GM12878 (cell line): Measurements from ENCODE around the gene KMT2B. TPM values are rescaled to one million over a fixed set of nuclear protein-coding genes. Genes with fewer than 3 reads are reported as not detected.

ENCODE experiments used
- ATAC-seq: fragments of 200-7000 bp; cut with Tn5 transposase; 3 replicates; pipeline ENCODE4 v1.9.1; 2020; ENCODE audit warnings: mild to moderate bottlenecking, moderate library complexity
- BruUV-seq: library from RNA; stranded (reverse); fragments of 400-500 nt; replicated peaks from 2 replicates; lab custom pipeline; 2021; lab: Mats Ljungman, UMichigan
- CTCF ChIA-PET: fragments of 300-600 bp; sonication (Branson Sonifier 250); formaldehyde crosslinking; extraction: SDS; loops from one replicate; lab custom pipeline; 2021; ENCODE audit warnings: inconsistent platforms; lab: Yijun Ruan, JAX
- POLR2A ChIA-PET: fragments of 350-600 bp; formaldehyde crosslinking; extraction: SDS; loops from one replicate; lab custom pipeline; 2021; ENCODE audit warnings: inconsistent platforms; lab: Charles Lee
- RAD21 ChIA-PET: fragments of 300-600 bp; sonication (Branson Sonifier 250); formaldehyde crosslinking; loops from one replicate; lab custom pipeline; 2023; ENCODE audit warnings: antibody characterized with exemption; ENCODE audit not compliant: unreplicated experiment; lab: Charles Lee
- SMC1A ChIA-PET: fragments of 300-600 bp; sonication (Branson Sonifier 250); formaldehyde crosslinking; loops from one replicate; lab custom pipeline; 2023; ENCODE audit not compliant: unreplicated experiment, uncharacterized antibody; lab: Charles Lee
- DNase-seq: peaks from one replicate; pipeline ENCODE4 v3.0.0-alpha.2; 2011; ENCODE audit warnings: low read depth, low spot score
- FAIRE-seq: peaks from 3 replicates; lab custom pipeline; 2011; peaks lifted over from hg19 to GRCh38; lab: Jason Lieb, UNC
- H2AFZ ChIP-seq: 2 replicates; pipeline ENCODE4 v1.6.0; 2011; ENCODE audit warnings: low read depth, low read length, control low read depth; ENCODE audit not compliant: control insufficient read depth
- H3K27ac ChIP-seq: 2 replicates; pipeline ENCODE4 v1.5.1; 2011; ENCODE audit warnings: control low read depth; ENCODE audit not compliant: control insufficient read depth, insufficient read depth
- H3K27me3 ChIP-seq, 2 experiments: replicated peaks in 1 of 2; 2 replicates each; pipeline versions ENCODE4 v1.6.0 to v1.6.1; 2011; ENCODE audit warnings: low read length in 1 of 2; ENCODE audit not compliant: control insufficient read depth in 2 of 2, insufficient read depth in 2 of 2
- H3K36me3 ChIP-seq, 2 experiments: 2 replicates each; pipeline ENCODE4 v1.5.1; 2011; ENCODE audit warnings: low read length in 1 of 2; ENCODE audit not compliant: control insufficient read depth in 2 of 2, insufficient read depth in 2 of 2
- H3K4me1 ChIP-seq: 2 replicates; pipeline ENCODE4 v1.6.1; 2011; ENCODE audit warnings: mild to moderate bottlenecking, low read length, moderate library complexity, mixed read lengths; ENCODE audit not compliant: control insufficient read depth, insufficient read depth
- H3K4me2 ChIP-seq: 2 replicates; pipeline ENCODE4 v1.6.0; 2011; ENCODE audit warnings: control low read depth; ENCODE audit not compliant: control insufficient read depth, insufficient read depth
- H3K4me3 ChIP-seq: fragments of 200-600 bp; sonication (generic); 2 replicates; pipeline ENCODE4 v1.5.1; 2016
- H3K79me2 ChIP-seq: 2 replicates; pipeline ENCODE4 v1.6.0; 2011; ENCODE audit warnings: low read length; ENCODE audit not compliant: control insufficient read depth, insufficient read depth
- H3K9ac ChIP-seq: 2 replicates; pipeline ENCODE4 v1.8.0; 2011; ENCODE audit warnings: low read length, control low read depth, mixed read lengths; ENCODE audit not compliant: control insufficient read depth, insufficient read depth
- H3K9me3 ChIP-seq: replicated peaks from 3 replicates; pipeline ENCODE4 v1.5.1; 2011; ENCODE audit warnings: mild to moderate bottlenecking, low read length; ENCODE audit not compliant: control insufficient read depth, insufficient read depth
- H4K20me1 ChIP-seq: 2 replicates; pipeline ENCODE4 v1.6.0; 2011; ENCODE audit not compliant: control insufficient read depth, insufficient read depth
- ATF7 ChIP-seq: fragments of 450-650 bp; IDR thresholded peaks from 2 replicates; pipeline ENCODE4 v1.6.1; 2016; ENCODE audit warnings: low read depth, mild to moderate bottlenecking
- CBX5 ChIP-seq: sonication (generic); IDR thresholded peaks from 2 replicates; pipeline ENCODE4 v1.6.1; 2016; ENCODE audit warnings: low read depth, moderate library complexity, mild to moderate bottlenecking, inconsistent platforms
- CHD2 ChIP-seq: IDR thresholded peaks from 2 replicates; pipeline ENCODE4 v1.6.1; 2011; ENCODE audit warnings: low read depth, low read length, improper control_type of control experiment, borderline replicate concordance
- LARP7 ChIP-seq: fragments of 450-650 bp; IDR thresholded peaks from 2 replicates; pipeline ENCODE4 v1.6.1; 2017; ENCODE audit warnings: mild to moderate bottlenecking
- MYB ChIP-seq: fragments of 150-350 bp; IDR thresholded peaks from 2 replicates; pipeline ENCODE4 v1.6.1; 2014; ENCODE audit warnings: mild to moderate bottlenecking, low read depth, low read length, borderline replicate concordance
- NR2C1 ChIP-seq: fragments of 450-650 bp; IDR thresholded peaks from 2 replicates; pipeline ENCODE4 v1.6.1; 2017; ENCODE audit warnings: antibody characterized with exemption, mild to moderate bottlenecking, moderate library complexity
- NR2F1 ChIP-seq: fragments of 450-650 bp; conservative IDR thresholded peaks from 2 replicates; pipeline ENCODE4 v1.6.1; 2017; ENCODE audit warnings: mild to moderate bottlenecking
- SP1 ChIP-seq: IDR thresholded peaks from one replicate; pipeline ENCODE4 v1.6.1; 2011; ENCODE audit warnings: low read depth, low read length
- STAT1 ChIP-seq: fragments of 450-650 bp; conservative IDR thresholded peaks from 2 replicates; pipeline ENCODE4 v1.6.1; 2014; ENCODE audit warnings: antibody characterized with exemption, mild to moderate bottlenecking
- TCF7 ChIP-seq: IDR thresholded peaks from 2 replicates; pipeline ENCODE4 v1.6.1; 2014; ENCODE audit warnings: antibody characterized with exemption, borderline replicate concordance
- WRNIP1 ChIP-seq: IDR thresholded peaks from 2 replicates; pipeline ENCODE4 v1.6.1; 2011; ENCODE audit warnings: low read depth, low read length, improper control_type of control experiment, borderline replicate concordance
- ZSCAN29 ChIP-seq: fragments of 450-650 bp; IDR thresholded peaks from 2 replicates; pipeline ENCODE4 v1.6.1; 2017; ENCODE audit warnings: mild to moderate bottlenecking, moderate library complexity
- whole genome bisulfite sequencing: methylation state at CpG from one replicate; pipeline ENCODE4 v1.1.6; 2016; ENCODE audit warnings: low lambda C conversion rate; ENCODE audit not compliant: insufficient replicate concordance, insufficient coverage; ENCODE audit errors: missing lambda C conversion rate; 5-methylcytosine and 5-hydroxymethylcytosine counted together
- in situ Hi-C: fragments of 300-500 bp; cut with MboI; formaldehyde crosslinking; loops from 9 replicates; pipeline ENCODE4 v1.14.3; 2018; ENCODE audit warnings: mixed read lengths
- intact Hi-C: fragments of 100-400 bp; cut with micrococcal nuclease; formaldehyde crosslinking; loops from one replicate; pipeline ENCODE4 v1.14.2; 2022; ENCODE audit not compliant: unreplicated experiment
- polyA plus RNA-seq, 11 experiments: library from polyadenylated mRNA; depleted of rRNA in 4 of 11; unstranded in 6 of 11; stranded (reverse) in 5 of 11; fragments of >200 nt; fragmentation: Nextera tagmentation in 4 of 11; fragmentation: Illumina TruSeq in 1 of 11; extraction: Ambion mirVana in 4 of 11; extraction: Trizol in 1 of 11; gene quantifications; 1 replicate in 1 of 11; 2 replicates in 10 of 11; pipeline versions ENCODE4 v1.2.1 to v1.2.3, GENCODE V29; 2011 to 2016; ENCODE audit warnings: inconsistent platforms in 2 of 11, missing spikeins in 2 of 11, low read depth in 1 of 11
- total RNA-seq, 4 experiments: library from RNA; depleted of rRNA in 3 of 4; stranded (reverse); fragments of >200 nt in 3 of 4; fragmentation: Illumina TruSeq in 1 of 4; extraction: Trizol in 1 of 4; gene quantifications; 2 replicates each; pipeline versions ENCODE4 v1.2.1 to v1.2.3, GENCODE V29; 2013 to 2021
- TF ChIP-seq, protein P1 (sequence below): IDR thresholded peaks from 2 replicates; pipeline ENCODE4 v1.6.1; 2012; ENCODE audit warnings: low read length, inconsistent platforms
- TF ChIP-seq, protein P2 (sequence below): IDR thresholded peaks from 2 replicates; pipeline ENCODE4 v1.6.1; 2012; ENCODE audit warnings: improper control_type of control experiment, low read depth, low read length; ENCODE audit not compliant: insufficient replicate concordance
- TF ChIP-seq, protein P3 (sequence below): IDR thresholded peaks from 2 replicates; pipeline ENCODE4 v1.6.1; 2011; ENCODE audit warnings: mild to moderate bottlenecking, low read depth, low read length, moderate library complexity; ENCODE audit not compliant: insufficient replicate concordance
- TF ChIP-seq, protein P4 (sequence below): fragments of 450-650 bp; IDR thresholded peaks from 2 replicates; pipeline ENCODE4 v1.6.1; 2016; ENCODE audit warnings: mild to moderate bottlenecking

The KMT2B gene
- total and polyA plus RNA-seq, 10 of the 15 experiments (the other 5 are each of a cell fraction or from before 2014, with no cell fraction given) = 0.71 to 35.6 (median 6.0) TPM

DNA sequence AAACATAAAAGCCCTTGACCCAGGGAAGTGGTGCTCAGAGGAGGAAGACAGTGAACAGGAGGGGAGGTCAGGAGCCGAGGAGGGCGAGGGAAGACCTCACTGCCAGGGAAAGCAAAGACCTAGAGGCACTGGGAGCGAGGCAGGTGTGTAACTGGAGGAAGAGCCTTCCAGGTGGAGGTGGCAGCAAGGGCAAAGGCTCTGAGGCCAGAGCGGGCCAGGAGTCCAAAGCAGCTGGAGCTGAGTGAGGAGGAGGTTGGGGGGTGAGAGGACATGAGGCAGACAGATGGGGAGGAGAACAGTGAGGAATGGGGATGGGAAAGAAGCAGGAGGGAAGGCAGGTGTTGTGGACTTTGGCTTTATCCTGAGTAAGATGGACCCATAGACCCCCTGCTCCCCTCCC, 47.8 kb upstream of the KMT2B start:
- no peak overlapping the region for H3K27ac ChIP-seq
- H2AFZ ChIP-seq = no peak overlapping the region
- ATAC-seq (no peak), FAIRE-seq (no peak), DNase-seq (no peak)
- H3K27me3 ChIP-seq = no peaks in the 10 kb centered on the region
- no TSS peak for BruUV-seq
- H3K36me3 ChIP-seq = 0 out of 4 replicates have a peak, but pooled peaks cover 0 to 2% of the 10 kb centered on the region in 2 experiments
- H3K9ac ChIP-seq = no peak overlapping the region
- H3K4me3 ChIP-seq = no peak overlapping the region
- CTCF ChIA-PET = interaction anchor here (0.6 kb wide), 1 partner anchor 86 kb away, joined by 3 read pairs; no protein-coding TSS in a partner anchor
- POLR2A ChIA-PET = interaction anchor here (0.6 kb wide), 1 partner anchor 20 kb away, joined by 4 read pairs; no protein-coding TSS in a partner anchor
- in situ Hi-C loops (no loop called here), intact Hi-C loops (no loop called here)
- WGBS = 43% methylated on average over 4 of the region's 4 CpGs
- no peaks in the 10 kb centered on the region for H3K79me2 ChIP-seq
- RAD21 ChIA-PET = no interaction called here
- SMC1A ChIA-PET = no interaction called here
- H3K4me1 ChIP-seq = peaks cover 4% of the 10 kb centered on the region
- no peak overlapping the region for H3K4me2 ChIP-seq
- H4K20me1 ChIP-seq = no peaks in the 10 kb centered on the region
- no peaks in the 10 kb centered on the region for H3K9me3 ChIP-seq
- TF ChIP-seq, protein P1, sequence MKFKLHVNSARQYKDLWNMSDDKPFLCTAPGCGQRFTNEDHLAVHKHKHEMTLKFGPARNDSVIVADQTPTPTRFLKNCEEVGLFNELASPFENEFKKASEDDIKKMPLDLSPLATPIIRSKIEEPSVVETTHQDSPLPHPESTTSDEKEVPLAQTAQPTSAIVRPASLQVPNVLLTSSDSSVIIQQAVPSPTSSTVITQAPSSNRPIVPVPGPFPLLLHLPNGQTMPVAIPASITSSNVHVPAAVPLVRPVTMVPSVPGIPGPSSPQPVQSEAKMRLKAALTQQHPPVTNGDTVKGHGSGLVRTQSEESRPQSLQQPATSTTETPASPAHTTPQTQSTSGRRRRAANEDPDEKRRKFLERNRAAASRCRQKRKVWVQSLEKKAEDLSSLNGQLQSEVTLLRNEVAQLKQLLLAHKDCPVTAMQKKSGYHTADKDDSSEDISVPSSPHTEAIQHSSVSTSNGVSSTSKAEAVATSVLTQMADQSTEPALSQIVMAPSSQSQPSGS = no peak
- no peak for TF ChIP-seq SP1
- TF ChIP-seq, protein P2, sequence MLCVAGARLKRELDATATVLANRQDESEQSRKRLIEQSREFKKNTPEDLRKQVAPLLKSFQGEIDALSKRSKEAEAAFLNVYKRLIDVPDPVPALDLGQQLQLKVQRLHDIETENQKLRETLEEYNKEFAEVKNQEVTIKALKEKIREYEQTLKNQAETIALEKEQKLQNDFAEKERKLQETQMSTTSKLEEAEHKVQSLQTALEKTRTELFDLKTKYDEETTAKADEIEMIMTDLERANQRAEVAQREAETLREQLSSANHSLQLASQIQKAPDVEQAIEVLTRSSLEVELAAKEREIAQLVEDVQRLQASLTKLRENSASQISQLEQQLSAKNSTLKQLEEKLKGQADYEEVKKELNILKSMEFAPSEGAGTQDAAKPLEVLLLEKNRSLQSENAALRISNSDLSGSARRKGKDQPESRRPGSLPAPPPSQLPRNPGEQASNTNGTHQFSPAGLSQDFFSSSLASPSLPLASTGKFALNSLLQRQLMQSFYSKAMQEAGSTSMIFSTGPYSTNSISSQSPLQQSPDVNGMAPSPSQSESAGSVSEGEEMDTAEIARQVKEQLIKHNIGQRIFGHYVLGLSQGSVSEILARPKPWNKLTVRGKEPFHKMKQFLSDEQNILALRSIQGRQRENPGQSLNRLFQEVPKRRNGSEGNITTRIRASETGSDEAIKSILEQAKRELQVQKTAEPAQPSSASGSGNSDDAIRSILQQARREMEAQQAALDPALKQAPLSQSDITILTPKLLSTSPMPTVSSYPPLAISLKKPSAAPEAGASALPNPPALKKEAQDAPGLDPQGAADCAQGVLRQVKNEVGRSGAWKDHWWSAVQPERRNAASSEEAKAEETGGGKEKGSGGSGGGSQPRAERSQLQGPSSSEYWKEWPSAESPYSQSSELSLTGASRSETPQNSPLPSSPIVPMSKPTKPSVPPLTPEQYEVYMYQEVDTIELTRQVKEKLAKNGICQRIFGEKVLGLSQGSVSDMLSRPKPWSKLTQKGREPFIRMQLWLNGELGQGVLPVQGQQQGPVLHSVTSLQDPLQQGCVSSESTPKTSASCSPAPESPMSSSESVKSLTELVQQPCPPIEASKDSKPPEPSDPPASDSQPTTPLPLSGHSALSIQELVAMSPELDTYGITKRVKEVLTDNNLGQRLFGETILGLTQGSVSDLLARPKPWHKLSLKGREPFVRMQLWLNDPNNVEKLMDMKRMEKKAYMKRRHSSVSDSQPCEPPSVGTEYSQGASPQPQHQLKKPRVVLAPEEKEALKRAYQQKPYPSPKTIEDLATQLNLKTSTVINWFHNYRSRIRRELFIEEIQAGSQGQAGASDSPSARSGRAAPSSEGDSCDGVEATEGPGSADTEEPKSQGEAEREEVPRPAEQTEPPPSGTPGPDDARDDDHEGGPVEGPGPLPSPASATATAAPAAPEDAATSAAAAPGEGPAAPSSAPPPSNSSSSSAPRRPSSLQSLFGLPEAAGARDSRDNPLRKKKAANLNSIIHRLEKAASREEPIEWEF = no peak
- no peak for TF ChIP-seq LARP7
- no peak for TF ChIP-seq ATF7
- no peak for TF ChIP-seq TCF7
- TF ChIP-seq ZSCAN29 = no peak
- no peak for TF ChIP-seq STAT1
- no peak for TF ChIP-seq NR2C1
- TF ChIP-seq CHD2 = no peak
- TF ChIP-seq, protein P3, sequence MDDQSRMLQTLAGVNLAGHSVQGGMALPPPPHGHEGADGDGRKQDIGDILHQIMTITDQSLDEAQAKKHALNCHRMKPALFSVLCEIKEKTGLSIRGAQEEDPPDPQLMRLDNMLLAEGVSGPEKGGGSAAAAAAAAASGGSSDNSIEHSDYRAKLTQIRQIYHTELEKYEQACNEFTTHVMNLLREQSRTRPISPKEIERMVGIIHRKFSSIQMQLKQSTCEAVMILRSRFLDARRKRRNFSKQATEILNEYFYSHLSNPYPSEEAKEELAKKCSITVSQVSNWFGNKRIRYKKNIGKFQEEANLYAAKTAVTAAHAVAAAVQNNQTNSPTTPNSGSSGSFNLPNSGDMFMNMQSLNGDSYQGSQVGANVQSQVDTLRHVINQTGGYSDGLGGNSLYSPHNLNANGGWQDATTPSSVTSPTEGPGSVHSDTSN = no peak
- no peak for TF ChIP-seq CBX5
- TF ChIP-seq, protein P4, sequence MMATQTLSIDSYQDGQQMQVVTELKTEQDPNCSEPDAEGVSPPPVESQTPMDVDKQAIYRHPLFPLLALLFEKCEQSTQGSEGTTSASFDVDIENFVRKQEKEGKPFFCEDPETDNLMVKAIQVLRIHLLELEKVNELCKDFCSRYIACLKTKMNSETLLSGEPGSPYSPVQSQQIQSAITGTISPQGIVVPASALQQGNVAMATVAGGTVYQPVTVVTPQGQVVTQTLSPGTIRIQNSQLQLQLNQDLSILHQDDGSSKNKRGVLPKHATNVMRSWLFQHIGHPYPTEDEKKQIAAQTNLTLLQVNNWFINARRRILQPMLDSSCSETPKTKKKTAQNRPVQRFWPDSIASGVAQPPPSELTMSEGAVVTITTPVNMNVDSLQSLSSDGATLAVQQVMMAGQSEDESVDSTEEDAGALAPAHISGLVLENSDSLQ = no peak
- TF ChIP-seq NR2F1 = no peak
- TF ChIP-seq WRNIP1 = no peak
- no peak for TF ChIP-seq MYB
